ENCODE results near the gene LILRB3.
"Not testable (repeated sequence)": the region's sequence is repeated elsewhere in the genome, so short reads cannot be mapped to it uniquely, and the experiment has no call there.

- not testable (repeated sequence) for TF ChIP-seq POLR2A, CTCF (IDR thresholded peaks at IDR 0.05)
Observed at GRCh38 chr19:54242646-54243045, 19.8 kb upstream of the LILRB3 start, which contains the start of gene LILRA6.

All from body of pancreas (tissue), 4 donors.